GM21723 (cell line): ENCODE measurements around the gene PGAP2.
"Not testable (repeated sequence)": the region's sequence is repeated elsewhere in the genome, so short reads cannot be mapped to it uniquely, and the experiment has no call there.

ENCODE experiments used
- ATAC-seq: cut with Tn5 transposase; IDR thresholded peaks from one replicate; pipeline ENCODE4 v1.9.1; 2021; ENCODE audit warnings: mild to moderate bottlenecking, moderate library complexity; ENCODE audit not compliant: unreplicated experiment

The PGAP2 gene

DNA sequence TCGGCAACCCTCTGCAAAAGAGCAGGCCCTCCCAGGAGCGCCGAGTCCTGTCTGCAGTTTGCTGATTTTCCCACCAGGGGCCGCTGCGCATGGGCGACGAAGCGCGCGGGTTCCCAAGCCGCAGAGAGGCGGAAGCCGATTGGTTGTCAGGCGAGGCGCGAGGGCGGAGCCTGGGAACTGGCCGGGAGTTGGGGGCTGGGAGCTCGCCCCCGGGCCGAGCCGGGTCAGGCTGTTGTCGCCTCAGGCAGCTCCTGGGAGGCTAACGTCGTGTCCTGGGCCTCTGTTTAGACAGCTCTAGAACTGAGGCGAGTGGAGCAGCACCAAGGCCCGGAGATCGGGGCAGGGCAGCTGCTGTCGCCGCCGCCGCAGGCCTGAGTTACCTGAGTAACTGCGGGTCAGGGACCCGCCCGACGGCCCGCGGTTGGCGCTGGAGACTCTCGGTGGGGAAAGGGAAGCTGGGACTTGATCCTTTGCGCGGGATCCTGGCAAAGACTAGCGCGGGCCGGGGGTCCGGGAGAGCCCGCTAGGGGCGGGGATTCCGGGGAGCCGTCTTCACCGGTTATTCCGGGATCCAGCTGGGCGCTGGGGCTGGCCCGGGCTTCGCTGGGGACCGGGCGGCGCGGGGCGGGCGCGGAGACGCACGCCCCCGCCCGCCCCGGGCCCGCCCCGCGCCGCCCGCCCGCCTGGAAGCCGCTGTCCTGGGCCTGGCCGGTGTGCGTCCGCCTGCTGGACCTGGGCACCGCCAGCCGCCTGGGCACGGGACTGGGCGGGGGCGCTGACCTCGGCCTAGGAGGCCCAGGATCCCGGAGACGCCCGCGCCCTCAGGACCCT, 46.8 kb downstream of the PGAP2 start, which contains the start of gene STIM1:
Gene STIM1 (plus strand): TSS at position 688 of the 831 bp plus-strand sequence. CDS start 607 bp downstream, outside the sequence.
- peak; percentile 53 for ATAC-seq

DNA sequence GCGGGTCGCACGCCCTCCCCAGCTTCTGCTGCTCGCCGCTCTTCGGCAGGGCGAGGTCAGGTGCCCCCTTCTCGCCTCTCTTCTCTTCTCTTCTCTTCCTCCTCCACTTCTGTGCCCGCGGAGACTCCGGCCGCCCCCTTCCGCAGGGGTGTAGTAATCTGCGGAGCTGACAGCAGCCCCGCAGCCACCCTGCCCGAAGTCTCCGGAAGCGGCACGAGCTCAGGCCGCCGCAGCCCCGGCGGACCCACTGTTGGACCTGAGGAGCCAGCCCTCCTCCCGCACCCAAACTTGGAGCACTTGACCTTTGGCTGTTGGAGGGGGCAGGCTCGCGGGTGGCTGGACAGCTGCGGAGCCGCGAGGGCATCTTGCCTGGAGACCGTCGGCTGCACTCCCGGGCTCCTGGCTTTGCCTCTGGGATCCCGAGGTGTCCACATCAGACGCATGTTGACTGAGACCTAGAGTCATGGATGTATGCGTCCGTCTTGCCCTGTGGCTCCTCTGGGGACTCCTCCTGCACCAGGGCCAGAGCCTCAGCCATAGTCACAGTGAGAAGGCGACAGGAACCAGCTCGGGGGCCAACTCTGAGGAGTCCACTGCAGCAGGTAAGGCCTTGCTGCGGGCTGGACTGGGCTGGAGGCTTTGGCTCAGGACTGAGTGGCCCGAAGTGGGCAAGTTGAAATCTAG, 47.6 kb downstream of the PGAP2 start:
- peak; percentile 17 for ATAC-seq

DNA sequence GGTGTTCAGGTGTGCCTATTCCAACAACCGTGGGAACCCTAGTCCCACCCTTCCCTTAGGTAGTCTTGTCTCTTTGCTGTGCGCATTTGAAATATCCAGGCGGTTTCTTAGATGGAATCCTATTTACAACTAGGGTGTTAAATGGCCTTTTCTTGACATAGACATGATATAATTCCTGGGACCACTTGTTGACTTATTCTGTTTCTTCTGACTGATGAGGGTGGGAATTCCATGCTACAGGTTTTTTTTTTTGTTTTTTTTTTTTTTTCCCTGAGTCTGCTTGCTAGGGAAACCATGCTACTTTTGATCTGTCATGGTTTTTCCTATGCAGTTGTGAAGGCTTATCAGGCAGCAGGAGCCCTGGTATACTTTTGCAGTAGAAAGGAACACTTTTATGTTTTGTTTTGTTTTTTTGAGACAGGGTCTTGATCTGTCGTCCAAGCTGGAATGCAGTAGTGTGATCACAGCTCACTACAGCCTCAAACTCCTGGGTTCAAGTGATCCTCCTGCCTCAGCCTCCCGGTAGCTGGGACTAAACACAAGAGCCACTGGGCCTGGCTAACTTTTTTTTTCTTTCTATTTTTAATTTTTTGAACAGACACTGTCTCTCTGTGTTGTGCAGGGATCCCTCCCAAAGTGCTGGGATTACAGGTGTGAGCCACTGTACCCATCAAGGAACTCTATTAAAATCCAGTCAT, 48.6 kb downstream of the PGAP2 start:
- ATAC-seq: no peak

DNA sequence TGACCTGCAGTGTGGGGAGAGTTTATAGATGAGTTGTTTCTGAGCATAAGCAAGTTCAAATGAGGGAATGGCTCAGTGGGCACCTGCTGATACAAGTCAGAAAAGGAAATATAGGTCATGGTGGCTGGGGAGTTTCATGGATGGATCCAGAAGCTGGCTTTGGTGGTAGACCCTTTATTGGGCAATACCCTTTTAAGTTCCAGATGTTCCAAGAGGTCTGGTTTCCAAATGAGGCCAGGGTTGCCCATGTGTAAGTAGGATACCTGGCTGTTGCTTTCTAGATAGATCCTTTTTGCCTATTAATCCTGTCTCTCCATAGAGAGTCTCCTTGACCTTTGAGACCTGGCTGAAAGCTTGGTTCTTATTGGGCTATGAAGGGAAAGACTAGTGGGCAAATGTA, 49.3 kb downstream of the PGAP2 start:
- no peak for ATAC-seq

DNA sequence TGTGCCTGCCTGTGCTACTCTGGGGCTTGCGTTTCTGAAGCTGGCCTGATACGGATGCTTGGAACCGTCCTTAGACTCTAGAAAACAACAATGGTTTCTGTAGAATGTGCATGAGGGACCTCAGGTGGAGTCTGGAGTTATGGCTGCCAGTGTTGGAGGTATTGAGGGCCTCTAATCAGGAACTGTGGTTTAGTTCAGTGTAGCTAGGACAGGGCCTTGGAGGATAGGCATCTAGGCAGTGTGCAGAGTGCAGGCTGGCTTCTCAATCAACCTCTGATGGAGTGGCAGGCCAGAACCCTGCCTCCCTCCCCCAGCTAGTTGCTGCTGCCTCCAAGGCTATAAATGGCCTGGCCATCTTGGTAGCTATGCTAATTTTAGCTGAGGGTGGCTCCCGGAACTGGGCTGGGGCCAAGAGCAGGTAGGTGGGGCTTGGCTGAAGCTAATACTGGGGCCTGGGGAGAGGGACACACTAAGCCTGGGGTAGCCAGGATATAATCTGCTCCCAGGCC, 51.1 kb downstream of the PGAP2 start:
- peak; percentile 46 for ATAC-seq

DNA sequence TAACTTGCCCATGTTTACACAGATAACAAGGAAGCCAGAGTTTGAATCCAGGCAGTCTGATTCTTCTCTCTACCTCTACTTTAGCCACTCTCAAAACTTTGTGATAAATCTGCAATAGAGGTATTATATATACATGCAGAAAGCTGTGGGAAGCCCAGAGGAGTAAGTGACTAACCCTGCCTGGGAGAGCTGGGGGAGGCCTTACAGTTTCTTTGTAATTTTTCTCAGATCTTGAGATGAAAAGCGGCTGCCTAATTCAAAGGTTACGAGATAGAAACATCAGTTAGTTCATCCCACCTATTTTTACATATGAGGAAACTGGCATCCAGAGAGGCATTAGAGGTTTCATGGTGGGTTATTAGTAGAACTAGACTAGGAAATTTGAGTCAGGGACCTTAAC, 52.0 kb downstream of the PGAP2 start:
- no peak for ATAC-seq

DNA sequence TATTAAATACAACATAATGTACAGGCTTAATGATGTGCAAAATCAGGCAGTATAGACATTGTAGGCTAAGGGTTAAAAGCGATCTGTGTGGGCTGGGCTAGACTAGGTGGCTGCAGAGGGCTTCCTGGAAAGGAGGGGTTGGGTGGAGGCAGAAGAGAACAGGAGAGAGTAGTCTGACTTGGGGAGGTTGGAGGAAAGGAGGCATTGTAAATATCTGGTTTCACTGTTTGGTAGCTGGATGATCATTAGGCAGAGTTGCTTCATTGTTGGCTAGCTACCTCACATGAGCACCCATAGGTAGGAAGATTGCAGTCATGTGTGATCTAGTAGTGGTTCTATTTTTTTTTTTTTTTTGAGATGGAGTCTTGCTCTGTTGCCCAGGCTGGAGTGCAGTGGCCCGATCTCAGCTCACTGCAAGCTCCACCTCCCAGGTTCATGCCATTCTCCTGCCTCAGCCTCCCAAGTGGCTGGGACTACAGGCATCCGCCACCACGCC, 52.6 kb downstream of the PGAP2 start:
- not testable (repeated sequence) for ATAC-seq

DNA sequence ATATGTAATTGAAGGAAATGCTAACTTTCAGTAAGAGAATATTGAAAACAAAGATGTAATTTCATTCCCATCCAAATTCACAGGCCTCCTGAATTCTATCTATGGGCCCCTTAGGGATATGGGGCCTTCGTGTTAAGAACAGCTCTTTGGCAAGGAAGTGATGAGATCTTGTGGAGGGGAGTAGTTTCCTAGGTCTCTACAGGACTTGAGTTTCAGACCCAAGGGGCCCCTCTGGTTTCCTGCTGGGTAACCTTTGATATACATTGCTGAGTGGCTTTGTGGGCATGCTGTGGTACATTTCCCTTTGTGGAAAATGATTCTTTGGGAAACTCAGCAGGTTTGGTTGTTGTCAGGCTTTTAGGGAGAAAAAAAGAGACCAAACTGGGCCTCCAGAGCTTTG, 53.3 kb downstream of the PGAP2 start:
- ATAC-seq: no peak

DNA sequence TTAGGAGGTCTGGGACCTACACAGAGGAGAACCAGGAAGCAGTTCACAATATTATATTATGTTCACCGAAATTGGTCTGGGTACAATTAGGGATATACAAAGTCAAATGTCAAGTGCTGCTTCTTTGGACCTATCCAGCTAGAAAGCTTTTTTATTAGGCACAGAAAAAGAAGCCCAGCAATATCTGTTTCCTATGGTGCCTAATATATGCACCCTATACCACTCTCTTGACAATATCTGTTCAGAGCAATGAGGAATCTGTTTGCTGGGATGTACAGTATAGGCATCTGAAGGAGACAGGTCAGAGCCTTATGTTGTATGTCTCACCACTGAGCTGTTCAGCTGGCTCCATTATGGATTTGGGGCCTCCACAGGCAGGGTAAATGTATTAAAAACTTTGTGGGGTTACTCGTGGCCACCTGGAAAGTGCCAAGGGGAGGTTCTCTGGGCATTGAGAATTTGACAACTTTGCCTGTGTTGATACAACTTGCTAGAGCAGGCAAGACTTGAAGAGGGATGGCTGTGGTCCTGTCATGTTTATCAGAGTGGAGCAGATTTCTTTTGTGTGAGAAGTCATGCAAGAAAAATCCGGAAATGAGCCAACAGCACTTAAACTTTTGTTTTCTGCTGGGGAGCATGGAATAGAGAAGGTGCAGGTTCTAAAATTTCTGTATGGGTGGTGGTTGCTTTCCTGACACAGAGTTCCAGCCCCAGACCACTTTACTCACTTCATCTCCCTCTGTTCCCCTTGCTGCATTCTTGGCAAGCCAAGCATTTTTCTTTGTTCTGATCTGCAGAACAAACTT, 57.2 kb downstream of the PGAP2 start:
- ATAC-seq: peak; percentile 38

DNA sequence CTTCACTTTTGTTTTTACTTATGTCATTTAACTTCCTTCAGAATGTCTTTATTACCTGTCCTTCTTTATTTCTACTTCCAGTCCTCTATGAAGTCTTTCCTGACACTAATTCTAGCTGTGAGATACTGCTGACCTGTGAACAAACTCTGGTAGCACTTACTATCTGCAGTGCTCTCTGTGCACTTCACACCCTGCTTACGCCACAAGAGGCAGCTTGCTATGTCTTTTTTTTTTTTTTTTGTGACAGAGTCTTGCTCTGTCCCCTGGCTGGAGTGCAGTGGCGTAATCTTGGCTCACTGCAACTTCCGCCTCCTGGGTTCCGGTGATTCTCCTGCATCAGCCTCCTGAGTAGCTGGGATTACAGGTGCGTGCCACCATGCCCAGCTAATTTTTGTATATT, 57.8 kb downstream of the PGAP2 start:
- ATAC-seq: peak; percentile 47

DNA sequence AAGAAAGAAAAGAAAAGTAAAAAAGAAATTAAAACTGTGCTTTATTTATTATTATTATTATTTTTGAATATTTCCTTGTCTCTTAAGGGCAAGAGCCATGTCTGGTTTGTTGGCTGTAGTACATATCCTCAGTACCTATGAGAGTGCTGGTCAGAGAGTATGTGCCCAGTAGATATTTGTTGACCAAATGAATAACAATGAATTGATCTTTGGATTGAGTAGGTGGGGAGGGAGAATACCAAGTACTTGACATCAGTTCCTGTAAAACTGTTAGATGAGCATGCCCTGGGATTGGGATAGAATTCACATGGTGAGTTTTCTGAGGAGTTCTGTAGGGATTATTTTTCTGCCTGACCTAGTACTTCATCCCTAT, 58.5 kb downstream of the PGAP2 start:
- no peak for ATAC-seq

DNA sequence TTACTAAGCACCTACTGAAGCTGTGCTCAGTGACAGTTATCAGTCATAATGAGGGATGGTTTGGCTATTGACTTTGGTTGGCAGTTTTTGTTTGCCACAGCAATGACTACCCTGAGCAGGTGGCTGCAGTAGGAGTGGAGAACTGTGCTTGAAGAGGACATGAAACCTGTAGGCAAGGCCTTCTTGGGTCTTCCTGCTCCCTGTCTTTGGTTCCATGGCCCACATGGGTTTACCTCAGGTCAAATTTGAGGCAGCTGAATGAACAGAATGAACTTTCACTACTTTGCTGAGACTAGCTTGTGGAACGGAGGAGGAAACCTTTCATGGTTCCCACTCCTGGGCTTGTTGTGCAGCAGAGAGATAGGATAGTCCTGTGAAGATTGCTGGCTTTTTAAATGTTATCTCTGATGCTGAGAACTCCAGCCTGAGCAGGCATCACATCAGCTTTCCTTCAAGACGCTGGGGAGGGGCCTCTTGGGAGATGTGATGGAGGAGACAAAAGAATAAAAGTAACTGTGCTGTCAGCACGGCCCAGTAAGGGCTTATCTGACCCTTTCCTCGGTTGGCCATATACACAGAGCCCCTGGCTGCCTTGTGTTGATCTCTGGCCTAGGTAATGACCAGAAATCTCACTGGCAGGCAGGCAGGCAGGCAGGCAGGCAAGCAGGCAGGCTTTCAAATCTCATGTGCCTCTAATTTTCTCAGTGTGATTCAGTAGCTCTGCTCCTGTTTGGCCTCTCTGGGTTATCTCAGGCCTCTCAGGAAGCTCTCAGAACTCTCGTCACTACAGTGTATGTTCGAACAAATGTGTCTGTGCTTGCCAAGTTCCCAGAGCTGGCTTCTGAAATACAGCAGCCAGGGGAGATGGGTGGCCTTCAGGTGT, 59.1 kb downstream of the PGAP2 start:
- ATAC-seq: peak; percentile 53

DNA sequence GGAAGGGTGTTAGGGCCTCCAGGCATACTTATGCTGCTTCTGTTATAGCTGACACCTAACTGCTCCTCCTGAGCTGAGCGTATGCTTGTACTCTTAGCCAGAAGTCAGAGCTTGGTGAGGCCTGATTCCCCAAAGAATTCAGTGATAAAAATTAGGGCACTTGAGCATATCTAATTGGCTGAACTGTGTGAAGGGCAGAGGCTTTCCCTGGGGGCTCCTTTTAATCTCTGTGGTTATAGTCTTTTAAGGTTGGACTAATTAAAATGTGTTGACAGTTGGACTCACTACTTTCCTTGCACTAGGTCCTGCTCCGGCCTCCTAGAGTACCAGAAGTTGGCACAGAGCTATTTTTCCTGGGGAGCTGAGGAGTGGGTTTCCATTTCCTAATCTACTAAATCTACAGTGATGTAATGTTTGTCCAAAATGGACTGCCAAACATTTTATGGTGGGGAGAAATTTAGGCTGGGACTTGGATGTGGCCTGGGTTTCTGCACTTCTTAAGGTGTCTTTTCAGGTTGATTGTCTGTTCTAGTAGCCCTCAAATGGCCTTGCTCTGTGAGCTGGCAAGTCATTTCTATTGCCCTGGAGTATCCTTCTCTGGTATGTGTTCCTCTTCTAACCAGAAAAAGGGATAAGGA, 65.5 kb downstream of the PGAP2 start:
- no peak for ATAC-seq
